Activated CD8-positive, alpha-beta memory T cell treated with anti-CD3 and anti-CD28 coated beads, Interleukin-2, amount 50 U/mL, for 24 hours (primary cell): ENCODE measurements around the gene NAA16.
"Not testable (repeated sequence)": the region's sequence is repeated elsewhere in the genome, so short reads cannot be mapped to it uniquely, and the experiment has no call there.

Source experiments
- DNase-seq: peaks from one replicate; pipeline ENCODE4 v3.0.0-alpha.2; 2020; ENCODE audit errors: extremely low read depth

NAA16 gene

GRCh38 chr13:41356385-41356648 is 45.2 kb downstream of the NAA16 start:
- DNase-seq, result not testable (repeated sequence)

GRCh38 chr13:41356786-41357185 is 45.7 kb downstream of the NAA16 start:
- no peak for DNase-seq

- DNase-seq, result no peak
These were observed 50.4 kb downstream of the NAA16 start for GRCh38 chr13:41361491-41361890.

GRCh38 chr13:41364043-41364442 is 53.0 kb downstream of the NAA16 start:
- DNase-seq, result no peak

DNA sequence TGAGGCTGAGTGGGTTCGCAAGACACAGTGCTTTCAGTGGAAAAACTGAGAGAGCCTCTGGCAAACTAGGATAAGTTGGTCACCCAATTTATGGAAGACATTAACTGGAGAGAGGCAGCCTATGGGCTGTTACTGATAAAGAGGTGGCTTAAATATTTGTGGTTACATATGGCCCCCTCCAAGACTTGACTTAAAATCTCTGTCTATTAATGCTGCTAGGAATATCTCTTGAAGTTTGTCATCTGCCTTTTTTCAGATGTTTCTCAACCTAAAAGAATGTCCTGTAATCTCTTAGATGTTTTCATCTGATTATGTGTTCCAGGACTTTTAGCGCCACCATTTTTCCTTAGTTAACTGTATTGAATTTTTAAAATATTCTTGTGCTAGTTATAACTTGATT is 54.6 kb downstream of the NAA16 start:
- DNase-seq, result no peak

GRCh38 chr13:41370736-41371135 is 59.7 kb downstream of the NAA16 start:
- no peak for DNase-seq

- DNase-seq, result no peak
These were observed 66.4 kb downstream of the NAA16 start for GRCh38 chr13:41377446-41377845.

DNA sequence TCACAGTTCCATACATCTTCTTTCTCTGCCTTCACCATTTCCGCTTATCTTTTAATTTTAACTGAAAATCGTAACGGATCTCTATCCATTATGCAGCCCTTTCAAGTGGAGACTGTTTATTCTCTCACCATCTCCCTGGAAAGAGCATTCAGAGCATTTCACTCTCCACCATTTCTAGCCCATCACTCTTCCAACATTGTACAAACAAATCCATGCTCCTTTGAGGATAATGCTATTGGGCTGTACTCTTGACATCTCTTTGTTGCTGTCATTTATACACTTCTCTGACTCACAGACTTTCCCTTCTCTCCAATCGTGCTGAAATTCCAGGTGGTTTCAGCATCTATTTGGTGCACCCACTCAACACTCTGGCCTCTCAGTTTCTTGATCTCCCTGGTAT is 71.4 kb downstream of the NAA16 start:
- DNase-seq, result no peak

DNA sequence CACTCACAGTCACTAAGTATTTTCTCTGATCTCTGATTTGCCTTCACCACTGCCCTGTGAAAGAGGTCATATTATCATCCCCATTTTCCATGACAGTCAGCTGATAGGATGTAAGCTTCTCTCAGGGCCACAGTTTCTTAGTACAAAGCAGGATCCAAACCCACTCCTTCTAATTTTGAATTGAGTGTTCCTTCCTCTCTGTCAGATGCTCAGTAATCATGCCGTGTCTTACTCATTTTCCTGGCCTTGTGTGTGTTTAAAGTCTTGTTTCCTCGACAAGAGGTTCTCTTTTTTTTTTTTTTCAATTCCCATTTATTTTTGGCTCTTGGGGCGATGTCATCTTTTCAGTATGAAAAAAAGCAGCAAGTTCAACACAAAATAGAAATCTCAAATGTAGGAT is 72.3 kb downstream of the NAA16 start:
- no peak for DNase-seq

DNA sequence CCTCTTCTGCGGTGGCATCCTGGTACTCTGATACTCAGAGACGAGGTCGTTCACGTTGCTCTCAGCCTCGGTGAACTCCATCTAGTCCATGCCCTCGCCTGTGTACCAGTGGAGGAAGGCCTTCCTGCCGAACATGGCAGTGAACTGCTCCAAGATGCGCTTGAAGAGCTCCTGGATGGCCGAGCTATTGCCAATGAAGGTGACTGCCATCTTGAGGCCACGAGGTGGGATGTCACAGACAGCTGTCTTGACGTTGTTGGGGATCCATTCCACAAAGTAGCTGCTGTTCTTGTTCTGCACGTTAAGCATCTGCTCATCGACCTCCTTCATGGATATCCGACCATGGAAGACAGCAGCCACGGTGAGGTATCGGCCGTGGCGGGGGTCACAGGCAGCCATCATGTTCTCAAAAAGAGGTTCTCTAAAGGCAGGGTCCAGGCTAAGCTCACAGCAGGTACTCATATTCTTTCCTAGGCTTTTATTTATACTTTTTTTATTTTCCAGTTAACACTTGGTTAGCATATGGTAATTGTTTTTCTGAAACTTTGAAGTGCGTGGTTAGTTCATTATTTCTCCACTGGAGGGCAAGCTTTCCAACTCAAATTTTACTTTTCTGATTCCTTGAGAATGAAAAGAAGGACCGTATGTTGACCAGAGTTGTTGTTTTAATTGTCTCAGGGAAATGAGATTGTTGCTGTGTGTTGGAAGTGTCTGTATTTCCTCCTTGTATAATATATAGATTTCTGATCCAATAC is 73.9 kb downstream of the NAA16 start:
- no peak for DNase-seq

DNA sequence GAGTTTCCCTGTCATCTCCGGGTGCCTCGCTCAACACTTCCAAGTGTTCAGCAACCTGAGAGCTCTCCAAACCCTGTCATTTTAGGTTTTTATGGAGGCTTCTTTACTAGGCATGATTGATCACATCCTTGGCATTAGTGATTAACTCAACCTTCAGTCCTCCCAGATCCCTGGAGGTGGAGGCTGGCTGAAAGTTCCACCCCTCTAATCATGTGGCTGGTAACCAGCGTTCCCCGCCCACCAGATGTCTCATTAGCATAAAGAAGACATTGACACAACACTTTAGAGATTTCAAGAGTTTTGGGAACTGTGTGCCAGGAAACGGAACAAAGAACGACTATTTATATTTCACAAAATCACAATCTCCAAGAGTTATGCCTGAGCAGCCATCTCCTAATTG is 75.1 kb downstream of the NAA16 start:
- no peak for DNase-seq

GRCh38 chr13:41387576-41387975 is 76.5 kb downstream of the NAA16 start:
- DNase-seq, result no peak

DNA sequence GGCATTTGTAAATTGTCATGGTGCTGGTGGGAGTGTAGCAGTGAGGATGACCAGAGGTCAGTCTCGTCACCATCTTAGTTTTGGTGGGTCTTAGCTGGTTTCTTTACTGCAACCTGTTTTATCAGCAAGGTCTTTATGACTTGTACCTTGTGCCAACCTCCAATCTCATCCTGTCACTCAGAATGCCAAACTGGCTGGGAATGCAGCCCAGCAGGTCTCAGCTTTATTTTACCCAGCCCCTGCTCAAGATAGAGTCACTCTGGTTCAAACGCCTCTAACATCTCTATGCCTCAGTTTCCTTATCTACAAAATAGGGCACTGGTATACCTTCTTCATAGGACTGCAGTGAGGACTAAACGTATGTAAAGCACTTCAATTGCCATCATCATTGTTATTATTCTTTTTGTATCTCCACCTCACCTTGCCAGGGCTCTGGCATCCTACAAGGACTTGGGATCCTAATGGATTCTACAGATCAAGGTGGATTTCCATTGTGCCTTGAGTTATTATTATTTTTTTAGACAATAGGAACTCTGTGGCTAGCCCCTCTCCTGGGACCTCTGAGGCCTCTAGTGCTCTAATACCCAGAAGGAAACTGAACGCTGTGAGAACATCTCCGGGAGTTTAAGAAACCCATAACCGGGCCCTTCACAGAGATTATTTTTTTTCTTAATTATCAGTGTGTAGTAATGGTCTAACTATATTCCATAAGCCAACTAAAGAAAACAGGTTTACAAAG is 77.2 kb downstream of the NAA16 start:
- DNase-seq, result no peak

DNA sequence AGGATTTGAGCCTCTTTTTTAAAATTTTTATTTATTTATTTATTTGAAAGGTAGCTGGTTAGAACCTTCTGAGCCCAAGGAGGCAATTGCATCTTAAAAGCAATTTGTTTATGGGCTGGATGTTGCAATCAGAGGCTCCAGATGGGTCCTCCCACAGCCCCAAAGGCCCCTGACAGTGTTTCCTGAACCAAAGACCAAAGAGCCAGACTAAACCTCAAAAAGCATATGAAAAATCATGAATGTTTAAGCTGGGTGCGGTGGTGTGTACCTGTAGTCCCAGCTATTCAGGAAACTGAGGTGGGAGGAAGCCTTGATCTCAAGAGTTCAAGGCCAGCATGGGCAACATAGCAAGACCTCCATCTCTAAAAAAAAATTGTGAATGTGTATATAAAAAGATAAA is 78.5 kb downstream of the NAA16 start:
- DNase-seq, result no peak

GRCh38 chr13:41394166-41394565 is 83.1 kb downstream of the NAA16 start:
- DNase-seq, result no peak

DNA sequence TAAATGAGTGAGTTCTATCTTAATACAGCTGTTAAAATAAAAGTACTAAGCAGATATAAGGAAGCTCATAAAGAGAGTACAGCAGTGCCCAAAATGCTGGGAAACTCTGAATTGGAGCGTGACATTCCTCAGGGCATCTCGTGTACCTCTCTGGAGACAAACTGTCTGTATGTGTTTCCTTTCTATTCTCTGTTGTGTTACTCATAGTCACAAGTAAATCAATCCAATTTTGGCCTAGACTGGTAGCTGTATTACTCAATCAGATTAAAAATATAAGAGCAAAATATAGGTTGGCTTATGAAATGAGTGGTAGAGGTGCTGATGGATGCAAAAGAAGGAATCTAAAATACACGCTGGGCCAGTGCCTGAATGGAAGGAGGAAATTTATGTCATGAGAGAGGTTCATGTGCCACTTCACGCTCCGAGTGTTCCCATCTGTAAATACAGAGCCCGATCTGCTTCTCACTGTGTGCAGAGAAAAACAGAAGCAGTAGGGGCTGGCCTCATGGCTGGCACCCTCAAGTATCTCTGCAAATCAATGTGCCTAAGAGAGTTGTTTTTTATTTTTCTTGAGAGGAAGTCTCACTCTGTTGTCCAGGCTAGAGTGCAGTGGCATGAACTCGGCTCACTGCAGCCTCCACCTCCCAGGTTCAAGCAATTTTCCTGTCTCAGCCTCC is 87.6 kb downstream of the NAA16 start:
- DNase-seq, result no peak

DNA sequence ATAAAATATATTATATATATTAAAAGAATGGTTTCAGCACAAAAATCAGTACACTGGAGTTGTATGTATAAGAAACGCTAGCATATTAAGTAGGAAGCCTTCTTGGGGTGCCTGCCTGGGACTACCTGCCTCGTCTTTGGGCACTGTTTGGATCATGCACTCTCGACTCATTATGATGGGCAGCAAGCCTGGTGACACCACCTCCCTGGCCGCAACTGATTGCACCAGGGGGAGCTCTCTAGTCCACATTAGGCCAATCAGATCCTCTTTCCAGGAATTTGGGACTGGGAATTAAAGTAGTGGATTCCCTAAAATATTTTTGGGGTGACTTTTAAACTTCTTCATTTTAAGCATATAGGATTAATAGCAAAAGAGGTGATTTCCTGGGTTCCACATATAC is 90.3 kb downstream of the NAA16 start:
- DNase-seq, result no peak

- no peak for DNase-seq
These were observed 91.8 kb downstream of the NAA16 start for GRCh38 chr13:41402691-41403511.

DNA sequence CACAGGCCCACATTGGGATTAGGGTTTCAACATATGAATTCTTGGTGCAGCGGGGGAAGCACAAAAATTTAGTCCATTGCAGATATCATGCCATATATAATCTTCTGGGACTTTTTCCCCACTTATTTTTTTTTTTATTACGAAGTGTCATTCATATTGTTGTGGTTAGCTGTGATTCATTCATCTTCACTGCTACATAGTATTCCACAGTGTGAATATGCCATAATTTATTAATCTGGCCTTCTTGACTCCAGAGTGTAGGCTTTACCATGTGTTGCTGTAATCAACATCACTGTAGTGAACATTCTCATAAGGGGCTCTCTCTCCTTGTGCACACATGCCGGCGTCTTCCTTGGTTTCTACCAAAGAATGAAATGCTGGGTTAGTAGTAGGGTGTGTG is 92.9 kb downstream of the NAA16 start:
- no peak for DNase-seq

- no peak for DNase-seq
These were observed 94.3 kb downstream of the NAA16 start for GRCh38 chr13:41405367-41405766.

DNA sequence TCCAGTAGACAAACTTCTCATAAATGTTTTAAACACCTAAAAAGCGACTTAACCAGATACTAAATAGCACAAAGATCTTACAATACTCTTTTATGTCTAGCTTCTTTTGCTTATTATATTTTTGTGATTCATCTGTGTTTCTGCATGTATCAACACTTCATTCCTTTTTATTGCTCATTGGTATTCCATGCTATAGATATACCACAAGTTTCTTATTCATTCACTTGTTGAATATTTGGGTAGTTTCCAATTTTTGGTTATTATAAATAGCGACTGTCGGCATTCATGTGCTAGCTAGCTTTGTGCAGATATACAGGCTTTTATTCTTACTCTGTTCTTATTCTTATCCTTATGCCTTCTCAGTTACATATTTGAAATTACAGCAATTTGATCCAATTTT is 96.3 kb downstream of the NAA16 start:
- no peak for DNase-seq

- DNase-seq, result no peak
These were observed 97.1 kb downstream of the NAA16 start for GRCh38 chr13:41408121-41408520.
